DMS 273 (cell line): ENCODE results near the gene TMEM218.

ENCODE experiments used
- DNase-seq: peaks from one replicate; lab custom pipeline; 2025; ENCODE audit not compliant: unreplicated experiment; lab: John Stamatoyannopoulos, UW

TMEM218 gene

DNA sequence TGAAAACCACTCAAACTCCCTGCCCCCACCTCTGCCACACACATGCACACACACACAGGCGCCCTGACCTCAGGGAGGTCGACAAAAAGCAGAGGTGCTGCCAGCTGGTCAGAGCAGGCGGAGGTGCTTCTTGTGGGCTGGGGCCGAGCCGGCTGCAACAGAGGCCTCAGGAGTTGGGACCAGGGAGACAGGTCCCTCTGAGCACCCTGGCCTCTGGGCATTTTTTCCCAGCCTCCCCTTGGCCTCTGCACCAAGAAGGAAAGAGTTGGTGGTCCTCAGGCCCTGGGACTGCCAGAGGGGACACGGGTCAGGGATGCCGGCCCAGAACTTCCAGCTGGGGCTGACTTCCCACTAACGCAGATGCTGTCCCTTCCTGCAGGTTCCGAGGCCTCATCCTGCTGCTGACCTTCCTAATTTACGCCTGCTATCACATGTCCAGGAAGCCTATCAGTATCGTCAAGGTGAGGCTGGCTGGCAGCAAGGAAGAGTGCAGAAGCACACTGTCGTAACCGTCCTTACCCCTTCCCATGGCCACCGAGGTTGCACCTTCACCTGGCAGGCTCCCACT is 35.0 kb downstream of the TMEM218 start:
- DNase-seq: no peak

DNA sequence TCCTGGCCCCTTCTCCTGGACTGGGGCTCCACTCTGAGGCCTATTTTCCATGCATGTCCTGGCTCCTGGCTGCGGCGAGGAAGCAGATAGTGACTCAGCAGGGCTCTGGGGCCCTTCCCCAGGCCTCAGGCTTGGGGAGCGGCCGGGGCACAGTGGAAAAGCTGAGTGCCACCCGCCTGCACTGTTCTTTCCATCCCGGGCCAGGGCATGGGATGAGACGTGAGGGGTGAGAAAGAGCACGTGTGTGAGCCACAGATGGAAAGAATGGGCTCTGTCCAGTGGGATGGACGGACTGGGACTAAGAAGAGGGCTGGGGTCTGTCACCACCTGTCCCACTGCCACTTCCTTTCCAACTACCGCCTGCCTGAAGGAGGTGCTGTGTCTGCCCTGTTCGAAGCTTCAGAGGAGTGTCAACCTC is 35.5 kb downstream of the TMEM218 start:
- DNase-seq: no peak

DNA sequence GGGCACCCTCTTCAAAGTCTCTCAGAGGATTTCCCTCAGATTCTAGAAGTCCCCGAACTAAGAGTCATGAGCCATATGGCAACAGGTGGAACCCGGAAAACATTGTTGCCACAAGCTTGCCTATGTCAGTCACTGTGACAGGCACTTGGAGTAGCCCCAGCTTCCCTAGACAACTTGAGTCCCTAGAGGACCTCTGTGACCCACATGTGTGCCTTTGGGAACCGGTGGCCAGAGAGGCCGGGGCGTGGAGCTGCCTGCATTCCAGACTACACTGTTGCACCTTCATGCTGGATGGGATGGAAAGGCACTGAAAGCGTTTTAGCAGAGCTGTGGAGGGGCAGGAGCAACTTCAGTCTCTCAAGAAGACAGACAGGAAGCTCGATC is 36.2 kb downstream of the TMEM218 start:
- no peak for DNase-seq

DNA sequence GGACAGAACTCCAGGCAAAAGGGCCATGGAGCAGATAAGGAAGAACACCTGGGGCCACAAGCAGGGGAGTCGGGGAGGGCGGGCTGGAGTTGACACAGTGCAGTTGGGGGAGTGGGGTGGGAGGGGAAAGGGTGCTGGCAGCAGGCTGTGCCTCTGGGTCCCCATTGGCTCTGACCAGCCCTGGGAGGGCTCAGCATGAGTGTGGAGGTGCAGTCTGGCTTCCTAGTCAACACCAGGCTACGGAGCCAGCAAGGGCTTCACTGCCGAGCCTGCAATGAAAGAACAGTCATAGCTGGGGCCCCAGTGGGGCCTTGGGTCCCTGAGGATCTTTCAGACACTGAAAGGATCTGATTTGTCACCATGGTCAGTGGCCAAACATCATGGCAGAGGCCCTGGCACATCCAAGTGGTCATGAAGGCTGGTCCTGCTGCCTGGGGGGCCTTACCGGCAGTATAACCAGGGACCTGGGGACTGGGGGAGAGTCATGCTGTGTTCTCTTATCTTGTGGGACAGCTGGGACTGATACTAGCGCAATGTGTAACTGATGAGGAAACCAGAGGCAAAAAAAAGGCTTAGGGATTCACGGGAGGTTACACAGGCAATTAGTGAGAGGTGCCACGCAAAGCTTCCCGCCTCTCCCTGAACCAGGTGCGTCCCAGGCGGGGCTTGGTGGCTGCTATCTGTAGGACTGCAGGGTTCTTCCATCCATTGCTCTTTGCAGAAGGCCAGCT is 36.8 kb downstream of the TMEM218 start:
- no peak for DNase-seq

DNA sequence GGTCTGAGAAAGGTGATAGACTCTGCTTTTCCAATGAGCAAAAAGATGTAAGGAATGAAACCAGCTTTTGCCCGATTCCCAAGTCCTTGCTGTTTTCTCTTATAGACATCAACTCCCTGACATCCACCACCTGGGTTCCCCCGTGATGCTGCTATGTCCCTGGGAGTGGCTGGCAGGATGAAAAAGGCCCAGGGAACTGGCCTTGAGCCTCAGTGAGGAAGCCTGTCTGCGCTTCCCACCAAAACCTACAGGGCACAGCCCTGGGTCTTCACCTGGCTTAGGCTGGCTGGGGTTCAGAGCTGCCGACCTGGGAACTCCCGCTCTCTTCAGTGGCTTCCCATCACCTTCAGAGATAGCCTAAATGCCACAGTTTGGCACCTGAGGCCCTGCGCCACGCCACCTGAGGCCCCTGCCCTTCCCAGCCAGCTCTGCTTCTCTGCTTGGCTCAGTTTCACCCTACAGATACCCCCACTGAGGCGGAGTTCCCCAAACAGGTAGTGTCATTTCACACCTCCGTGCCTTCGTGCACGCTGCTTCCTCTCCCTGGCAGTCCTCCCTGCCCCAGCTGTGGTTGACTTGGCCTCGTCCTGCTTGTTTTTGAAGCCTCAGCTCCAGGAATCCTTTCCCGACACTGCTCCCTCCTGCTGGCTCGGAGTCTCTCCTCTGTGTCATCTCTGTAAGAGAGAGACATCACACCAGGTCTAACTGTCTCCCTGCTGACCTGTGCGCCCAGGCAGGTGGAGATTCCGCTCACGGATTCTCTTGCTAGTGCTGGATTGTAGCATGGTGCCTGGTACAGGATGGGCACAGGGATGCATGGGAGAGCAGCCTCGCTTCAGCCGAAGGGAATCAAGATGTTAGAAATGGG is 37.6 kb downstream of the TMEM218 start:
- DNase-seq: no peak

DNA sequence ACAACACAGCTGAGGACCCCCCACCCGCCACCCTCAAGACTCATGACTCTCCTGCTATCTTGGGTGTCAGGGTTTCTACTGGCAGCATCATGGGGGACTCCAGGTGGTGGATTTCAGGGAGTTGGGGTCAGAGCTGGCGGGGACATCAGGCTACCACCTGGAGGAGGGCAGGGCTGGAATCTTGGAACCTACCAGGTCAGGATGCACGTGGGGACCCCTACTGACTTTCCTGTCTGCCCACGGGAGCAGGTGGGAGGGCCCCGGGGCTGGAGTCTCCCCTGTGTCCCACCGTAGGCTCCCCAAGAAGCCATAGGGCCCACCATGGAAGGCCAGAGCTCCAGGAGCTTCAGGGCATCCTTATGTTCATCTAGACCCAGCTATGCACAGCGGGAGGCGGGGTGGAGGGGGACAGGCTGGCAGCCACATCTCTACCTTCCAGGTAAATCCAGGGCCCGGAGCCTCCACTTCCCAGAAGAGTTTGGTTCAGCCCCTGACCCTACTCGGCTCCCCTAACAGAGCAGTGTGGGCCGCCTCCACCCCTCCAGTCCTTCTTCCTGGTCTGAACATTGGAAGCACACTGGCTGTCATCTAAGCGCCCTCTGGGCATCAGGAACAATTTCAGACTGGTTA is 38.4 kb downstream of the TMEM218 start:
- DNase-seq: no peak

DNA sequence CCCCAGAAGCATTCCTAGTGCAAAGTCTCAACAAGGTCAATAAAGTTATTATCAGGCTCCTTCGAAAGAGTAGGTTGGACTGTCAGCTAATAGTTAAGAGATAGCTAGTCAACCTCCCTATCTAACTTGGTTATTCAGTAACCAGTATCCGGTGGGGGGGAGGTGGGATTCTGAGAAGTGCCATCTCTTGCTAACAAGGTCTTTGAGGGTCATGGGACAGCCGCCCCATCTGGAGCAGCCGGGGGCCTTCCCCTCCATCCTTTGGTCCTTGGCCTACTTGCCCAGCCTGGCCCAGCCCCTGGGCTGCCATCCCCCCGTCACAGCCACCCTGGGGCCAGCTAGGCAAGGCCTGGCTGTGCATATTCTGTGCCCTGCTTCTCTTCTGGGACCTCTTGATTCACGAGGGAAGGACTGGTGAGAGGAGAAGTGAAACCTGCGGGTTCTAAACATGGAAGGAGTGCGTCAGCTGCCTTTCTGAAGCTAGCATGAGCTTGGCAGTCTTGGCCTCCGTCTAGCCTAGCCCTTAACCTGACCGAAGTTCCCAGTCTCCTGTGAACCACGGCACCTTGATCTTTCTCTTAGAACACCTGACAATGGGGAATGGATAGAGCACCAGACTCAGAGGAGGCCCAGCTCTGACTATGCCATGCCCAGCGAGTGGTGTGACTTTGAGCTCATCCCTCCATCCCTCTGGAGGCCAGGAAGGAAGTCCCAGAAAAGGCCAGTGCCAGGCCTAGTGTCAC is 39.0 kb downstream of the TMEM218 start:
- no peak for DNase-seq

DNA sequence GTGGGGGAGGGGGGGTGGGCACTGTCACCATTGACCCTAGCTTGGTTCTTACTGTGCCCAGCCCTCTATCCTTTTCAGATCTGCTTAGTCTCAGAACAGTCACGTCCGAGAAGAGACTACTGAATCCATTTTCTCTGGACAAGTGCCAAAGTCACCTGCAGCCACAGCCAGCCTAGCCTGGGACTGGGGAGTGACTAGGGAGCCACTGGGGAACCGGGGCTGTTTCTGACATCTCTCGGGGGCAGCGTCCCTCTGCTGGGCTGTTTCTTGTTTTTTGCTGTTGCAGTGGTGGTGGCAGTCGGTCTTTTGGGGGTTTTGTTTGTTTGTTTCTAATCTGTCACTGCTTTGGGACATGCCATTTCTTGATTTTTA is 39.6 kb downstream of the TMEM218 start:
- DNase-seq: no peak

DNA sequence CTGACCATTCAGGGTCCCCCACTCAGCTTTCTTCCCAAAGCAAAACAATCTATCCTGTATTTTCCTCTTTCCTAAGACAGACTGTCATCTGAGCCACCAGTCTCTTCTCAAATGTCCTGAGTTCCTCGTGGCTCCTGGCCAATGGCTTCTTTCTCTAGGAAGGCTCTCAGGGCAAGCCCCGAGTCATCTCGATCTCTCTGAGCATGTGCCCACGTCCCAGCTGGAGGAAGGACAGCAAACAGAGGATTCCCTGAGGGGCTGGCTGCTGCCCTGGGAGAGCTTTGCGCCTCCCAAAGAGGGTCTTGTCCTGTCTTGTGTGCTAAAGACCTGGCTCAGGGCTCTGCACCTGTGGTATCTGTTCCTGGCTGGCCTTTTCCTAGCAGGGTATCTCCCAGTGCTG is 40.0 kb downstream of the TMEM218 start:
- no peak for DNase-seq

DNA sequence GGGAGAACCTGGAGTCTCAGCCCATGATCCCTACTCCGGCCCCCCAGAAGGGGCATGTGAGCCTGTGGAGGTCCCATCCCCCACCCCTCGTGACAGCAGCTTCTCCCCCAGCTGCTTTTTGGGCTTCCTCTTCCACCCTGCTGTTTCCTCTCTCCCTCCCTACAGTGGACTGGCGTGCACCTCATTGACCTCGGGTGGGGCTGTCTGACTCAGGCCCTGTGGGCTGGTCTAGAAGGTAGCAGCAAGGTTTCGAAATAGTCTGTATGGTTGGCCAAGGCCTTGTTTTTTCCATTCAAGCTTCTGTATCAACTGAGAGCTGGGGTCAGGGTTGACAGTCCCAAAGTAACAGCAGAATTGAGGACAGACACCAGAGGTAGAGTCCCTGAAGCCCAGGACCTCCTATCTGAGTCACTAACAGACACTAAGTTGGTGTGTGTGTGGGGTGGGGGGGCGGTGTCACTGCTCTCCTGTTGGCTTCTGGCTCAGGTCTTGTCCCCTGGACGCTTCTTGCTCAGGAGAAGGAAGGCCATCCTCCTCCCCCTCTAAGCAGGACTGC is 40.6 kb downstream of the TMEM218 start:
- no peak for DNase-seq

DNA sequence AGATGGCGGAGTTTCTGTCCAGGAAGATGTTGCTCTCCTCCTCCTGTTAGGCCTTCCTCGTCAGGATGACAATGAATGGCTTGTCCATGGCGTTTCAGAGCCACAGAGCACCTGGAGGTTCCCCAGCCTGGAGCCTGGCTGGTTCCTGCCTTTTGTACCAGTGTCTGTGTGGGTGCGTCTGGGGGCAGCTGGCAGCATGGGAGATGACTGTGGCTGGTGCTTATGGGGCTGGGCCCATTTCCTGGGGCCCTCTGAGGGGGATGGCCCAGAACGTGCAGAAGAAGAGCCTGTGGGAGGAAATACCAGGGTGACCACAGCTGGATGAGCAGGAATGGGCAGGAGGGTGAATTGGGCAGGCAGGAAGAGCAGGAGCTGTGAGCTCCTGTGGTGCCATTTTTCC is 41.6 kb downstream of the TMEM218 start:
- no peak for DNase-seq

DNA sequence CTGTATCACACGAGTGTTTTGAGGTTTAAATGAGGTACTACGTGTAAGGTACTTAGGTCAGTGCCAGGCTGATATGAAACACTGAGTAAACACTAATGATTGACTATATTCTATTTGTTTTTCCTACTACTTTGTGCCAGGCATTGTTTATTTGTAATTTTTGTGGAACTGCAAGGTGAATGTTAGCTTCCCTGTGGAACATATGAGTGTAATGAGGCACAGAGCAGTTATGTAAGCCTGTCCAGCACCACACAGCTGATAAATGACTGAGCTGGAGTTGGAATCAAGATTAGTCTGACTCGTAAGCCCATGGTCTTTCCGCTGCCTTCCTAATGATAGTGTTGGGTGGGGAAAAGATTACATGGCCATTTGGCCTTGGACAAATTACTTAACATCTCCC is 42.4 kb downstream of the TMEM218 start:
- DNase-seq: no peak

DNA sequence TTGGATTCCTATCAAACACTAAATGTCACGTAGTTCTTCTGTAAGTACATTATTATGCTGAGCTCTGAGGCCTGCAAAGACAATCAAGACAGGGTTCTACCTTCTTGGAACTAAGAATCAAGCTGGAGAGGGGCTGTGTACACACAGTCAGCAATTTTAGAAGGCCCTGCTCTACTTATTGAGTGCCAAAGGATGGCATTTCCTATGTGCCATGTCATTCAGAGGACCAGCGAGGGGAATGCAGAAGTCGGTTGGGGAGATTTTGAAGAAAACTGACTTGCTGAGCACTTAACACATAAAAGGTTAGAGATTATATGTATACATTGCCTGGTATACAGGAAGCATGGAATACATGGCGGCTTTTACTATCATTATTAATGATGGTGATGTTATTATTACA is 43.1 kb downstream of the TMEM218 start:
- DNase-seq: no peak

DNA sequence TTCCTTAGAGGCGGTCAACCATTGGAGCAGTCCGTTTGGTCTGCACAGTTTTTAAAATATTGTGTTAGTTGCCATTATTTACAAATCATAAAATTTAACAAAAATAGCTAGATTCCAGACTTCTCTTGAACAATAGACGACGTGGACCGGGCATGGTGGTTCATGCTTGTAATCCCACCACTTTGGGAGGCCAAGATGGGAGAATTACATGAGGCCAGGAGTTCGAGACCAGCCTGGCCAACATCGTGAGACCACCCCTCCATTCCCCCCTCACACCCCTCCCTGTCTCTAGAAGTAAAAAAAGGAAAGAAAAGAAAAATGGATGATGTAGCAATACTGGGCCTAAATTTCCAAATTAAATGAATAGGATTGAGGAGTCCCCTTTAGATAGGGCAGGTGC is 47.4 kb downstream of the TMEM218 start:
- no peak for DNase-seq

DNA sequence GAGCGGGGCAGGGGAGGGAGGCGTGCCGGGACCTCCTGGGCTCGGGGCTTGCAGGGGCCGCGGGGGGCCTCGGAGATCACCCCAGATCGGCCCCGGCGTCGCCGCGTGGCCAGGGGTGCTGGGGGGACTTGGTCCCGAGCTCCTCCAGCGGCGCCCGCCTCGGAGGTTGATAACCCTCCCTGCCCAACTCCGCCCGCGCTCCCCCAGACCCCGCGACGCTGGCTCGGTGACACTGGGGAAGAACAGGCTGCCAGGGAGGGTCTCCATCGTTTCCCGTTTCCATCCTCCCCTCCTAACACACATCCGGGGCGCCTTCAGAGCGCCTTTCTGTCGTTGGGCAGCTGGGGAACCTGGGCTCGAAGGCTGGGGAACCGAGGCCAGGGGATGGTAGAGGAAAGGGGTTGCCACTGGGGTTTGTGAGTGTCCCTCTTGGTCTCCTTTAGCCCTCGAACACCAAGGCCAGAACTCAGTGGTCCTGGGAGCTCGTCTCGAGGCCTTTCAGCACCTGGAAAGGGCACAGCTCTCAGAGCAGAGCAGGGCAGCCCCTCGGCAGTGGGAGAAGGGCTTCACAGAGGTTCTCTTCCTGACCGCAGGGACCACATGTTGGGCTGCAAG is 47.9 kb downstream of the TMEM218 start:
- no peak for DNase-seq

DNA sequence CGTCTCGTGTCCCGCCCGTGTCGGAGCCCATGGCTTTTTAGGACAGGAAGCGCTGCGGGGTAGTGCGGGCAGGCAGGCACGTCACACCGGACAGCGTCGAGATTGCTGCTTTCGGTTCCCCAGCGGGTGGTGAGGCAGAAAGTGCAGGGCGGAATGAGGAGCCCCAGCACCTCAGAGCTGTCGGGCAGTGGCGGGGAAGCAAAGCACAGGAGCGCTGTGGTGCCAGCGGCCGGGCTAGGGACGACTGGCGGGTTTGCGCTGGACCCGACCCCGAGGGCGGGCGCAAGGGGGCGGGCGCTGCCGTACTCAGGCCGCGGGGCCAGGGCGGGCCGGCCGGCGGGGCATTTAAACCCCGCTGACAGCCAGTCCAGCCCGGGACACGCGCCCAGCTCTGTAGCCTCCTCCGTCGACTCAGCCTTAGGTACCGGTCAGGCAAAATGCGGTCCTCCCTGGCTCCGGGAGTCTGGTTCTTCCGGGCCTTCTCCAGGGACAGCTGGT is 48.4 kb downstream of the TMEM218 start, which contains the start of gene SLC37A2:
SLC37A2 (plus strand) TSS at position 375 of the 498 bp plus-strand sequence; CDS start at position 438, 63 bp downstream.
- peak; percentile 44 for DNase-seq

DNA sequence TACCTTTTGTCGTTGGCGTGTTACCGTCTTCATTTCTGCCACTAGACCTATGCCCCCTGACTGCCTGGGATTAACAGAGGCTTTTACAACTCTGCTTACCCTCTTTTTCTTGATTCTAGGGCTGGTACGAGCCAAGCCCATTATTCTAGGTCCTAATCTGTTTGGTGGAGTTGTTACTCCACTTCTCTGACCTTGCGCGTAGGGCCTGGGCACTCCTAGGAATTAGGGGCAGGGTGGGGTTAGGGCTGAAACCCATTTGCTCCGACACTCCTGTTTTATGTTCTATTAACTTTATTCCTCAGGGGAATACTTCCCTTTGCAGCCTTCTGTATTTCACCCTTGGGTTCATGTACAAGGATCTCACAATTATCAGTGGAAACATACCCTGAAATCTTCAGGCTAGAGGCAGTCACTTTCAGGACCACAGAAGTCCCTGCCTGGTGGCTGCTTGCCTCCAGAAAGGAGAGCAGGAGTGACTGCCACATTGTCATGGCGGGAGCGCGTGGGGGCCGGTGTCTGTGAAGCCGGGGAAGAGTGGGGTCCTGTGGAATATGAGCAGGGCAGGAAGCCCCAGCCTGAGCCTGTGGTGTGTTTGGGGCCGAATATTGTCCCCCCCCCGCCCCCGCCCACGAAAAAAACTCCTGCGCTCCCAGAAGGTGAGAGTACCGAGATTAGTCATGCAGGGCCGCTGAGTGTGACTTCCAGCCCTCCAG is 49.1 kb downstream of the TMEM218 start:
- DNase-seq: no peak

DNA sequence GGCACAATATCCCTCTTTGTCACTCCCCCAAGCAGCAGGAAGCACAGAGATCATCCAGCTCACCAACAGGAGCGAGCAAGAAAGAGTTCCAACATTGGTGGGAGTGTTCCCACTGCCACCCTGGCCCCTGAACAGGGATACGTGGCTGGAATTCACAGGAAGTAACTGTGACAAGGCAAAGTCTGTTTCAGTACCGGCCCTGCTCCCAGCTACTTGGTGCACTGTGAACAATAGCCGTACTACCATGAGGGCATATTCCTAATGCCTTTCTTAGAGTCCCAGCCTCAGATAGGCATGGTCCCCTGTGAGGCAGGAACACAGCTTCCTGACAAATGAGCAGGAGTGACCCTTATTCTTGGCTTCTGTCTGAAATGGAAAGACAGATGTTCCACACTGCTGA is 50.1 kb downstream of the TMEM218 start:
- DNase-seq: no peak

DNA sequence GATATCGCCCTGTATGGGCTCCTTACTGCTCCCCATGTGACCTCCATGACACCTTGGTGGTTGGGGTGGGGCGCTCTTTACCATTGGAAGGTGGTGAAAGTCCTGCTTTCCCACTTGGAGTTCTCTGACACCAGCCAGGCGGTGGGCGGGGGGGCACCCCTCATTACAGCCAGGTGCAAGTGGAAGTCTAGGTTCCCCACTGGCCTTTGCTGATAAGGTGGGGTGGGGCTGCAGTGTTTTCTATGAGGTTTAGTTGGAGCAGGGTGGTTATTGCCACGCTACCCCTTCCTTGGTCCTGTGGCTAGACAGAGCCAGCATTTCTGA is 53.8 kb downstream of the TMEM218 start:
- no peak for DNase-seq
